Measurements from ENCODE around the gene RFPL4AL1.
"Not testable (repeated sequence)": the region's sequence is repeated elsewhere in the genome, so short reads cannot be mapped to it uniquely, and the experiment has no call there.

The RFPL4AL1 gene

GRCh38 chr19:55768818-55769217 lies at the start of gene RFPL4AL1:
Gene RFPL4AL1 (plus strand): TSS chr19:55769118. CDS start chr19:55771805, 2,687 bp downstream.
- not testable (repeated sequence) for DNase-seq (ENCODE audit: low read depth)

DNA sequence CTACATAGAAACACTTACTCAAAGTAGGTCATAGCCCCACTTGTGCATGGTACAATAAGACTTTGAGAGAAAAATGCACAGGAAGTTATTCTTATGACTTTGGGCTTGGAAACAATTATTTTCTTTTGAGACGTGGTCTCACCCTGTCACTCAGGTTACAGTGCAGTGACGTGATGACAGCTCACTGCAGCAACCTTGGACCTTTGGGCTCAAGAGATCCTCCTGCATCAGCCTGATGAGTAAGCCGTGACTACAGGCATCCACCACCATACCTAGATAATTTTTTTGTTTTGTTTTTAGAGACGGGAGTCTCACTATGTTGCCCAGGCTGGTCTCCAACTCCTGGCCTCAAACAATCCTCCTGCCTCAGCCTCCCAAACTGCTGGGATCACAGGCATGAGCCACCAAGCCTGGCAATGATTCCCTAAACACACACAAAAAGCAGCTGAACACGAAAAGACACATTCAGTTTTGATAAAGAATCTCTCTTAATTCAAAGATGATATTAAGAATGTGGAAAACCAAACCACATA lies 48.6 kb upstream of the RFPL4AL1 start:
- no peak for DNase-seq (ENCODE audit: low read depth)

DNA sequence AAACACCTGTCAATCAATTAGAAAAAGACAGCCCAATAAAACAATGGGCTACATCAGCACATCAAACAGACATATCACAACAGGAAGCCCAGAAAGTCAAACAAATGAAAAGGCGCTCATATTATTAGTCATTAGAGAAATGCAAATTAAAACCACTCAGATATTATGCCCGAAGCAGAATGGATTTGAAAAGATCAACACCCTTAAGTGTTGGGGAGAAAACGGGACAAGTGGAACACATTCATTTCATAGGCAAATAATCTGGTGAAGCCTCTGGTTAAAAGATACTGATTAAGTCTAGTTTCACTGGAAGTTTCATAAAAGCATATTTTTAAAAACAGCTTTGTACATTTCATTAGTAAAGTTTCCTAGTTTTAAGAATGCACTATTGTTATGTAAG lies 48.1 kb upstream of the RFPL4AL1 start:
- no peak for DNase-seq (ENCODE audit: low read depth)

DNA sequence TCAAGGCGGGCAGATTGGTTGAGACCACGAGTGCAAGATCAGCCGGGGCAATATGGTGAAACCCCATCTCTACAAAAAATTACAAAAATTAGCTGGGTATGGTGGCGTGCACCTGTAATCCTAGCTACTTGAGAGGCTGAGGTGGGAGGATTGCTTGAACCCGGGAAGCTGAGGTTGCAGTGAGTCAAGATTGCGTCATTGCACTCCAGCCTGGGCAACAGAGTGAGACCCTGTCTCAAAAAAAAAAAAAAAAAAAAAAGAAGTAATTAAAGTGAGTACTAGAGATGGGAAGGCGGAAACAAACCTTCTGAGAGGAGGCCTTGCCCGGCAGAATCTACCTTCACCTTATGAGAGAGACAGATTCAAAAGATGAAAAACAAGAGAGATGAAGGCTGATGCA lies 45.4 kb upstream of the RFPL4AL1 start:
- no peak for DNase-seq (ENCODE audit: low read depth)

DNA sequence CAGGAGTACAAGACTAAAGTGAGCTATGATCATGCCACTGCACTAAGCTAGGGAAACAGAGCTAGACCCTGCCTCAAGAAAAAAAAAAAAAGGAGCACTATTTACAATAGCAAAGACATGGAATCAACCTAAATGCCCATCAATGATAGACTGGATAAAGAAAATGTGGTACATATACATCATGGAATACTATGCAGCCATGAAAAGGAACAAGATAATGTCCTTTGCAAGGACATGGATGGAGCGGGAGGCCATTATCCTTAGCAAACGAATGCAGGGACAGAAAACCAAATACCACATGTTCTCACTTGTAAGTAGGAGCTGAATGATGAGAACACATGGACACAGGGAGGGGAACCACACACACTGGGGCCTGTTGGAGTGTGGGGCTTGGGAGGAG lies 38.5 kb upstream of the RFPL4AL1 start:
- not testable (repeated sequence) for DNase-seq (ENCODE audit: low read depth)

DNA sequence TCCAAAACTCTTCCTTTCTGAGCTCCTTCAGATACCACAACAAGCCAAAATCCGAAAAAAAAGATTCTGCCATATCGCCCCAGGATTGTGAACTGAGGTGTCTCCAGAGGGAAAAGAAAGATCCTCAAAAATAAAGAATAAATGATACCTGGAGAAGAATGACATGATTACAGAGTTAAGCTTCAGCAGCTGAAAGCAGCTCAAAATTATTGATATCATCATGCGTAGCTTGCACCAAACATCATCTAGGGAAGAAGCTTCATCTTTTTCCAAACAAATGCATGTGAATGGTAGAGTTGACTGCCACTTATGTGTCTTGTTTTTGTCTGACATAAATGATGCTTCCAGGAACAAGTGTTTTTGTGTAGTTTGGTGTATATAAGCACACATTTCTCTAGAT lies 30.6 kb upstream of the RFPL4AL1 start, which contains the start of gene NLRP9:
Gene NLRP9 (minus strand): TSS at position 101 of the 400 bp plus-strand sequence. CDS start 28 bp downstream, at position 73.
- no peak for DNase-seq (ENCODE audit: low read depth)

- no peak for DNase-seq (ENCODE audit: low read depth)
These were observed 18.2 kb upstream of the RFPL4AL1 start for GRCh38 chr19:55750715-55751114.

- no peak for DNase-seq (ENCODE audit: low read depth)
These were observed 15.5 kb upstream of the RFPL4AL1 start for GRCh38 chr19:55753401-55753800.

- not testable (repeated sequence) for DNase-seq (ENCODE audit: low read depth)
These were observed 12.1 kb upstream of the RFPL4AL1 start for GRCh38 chr19:55756808-55757207.

GRCh38 chr19:55758797-55759196 lies 10.1 kb upstream of the RFPL4AL1 start, which contains the start of gene RFPL4A:
Gene RFPL4A (plus strand): TSS chr19:55759097. CDS start chr19:55761801, 2,704 bp downstream.
- not testable (repeated sequence) for DNase-seq (ENCODE audit: low read depth)

DNA sequence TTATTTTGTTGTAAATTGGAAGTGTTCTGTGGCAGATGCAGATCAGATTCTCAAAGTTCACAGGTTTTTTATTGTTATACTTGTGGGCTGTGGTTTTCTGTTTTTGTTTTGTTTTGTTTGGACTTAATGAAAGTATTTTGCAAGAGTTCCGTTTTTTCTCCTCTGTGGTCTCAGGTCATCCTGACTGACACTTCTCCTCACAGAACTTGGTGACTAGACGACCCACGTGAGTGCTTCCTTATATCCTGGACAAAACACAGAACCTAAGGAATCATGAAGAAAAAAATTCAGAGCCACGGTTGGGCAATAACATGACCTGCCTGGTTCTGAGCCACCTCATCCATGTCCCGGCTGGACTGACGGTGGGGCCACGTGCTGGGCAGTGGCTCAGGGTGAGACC lies 2.5 kb upstream of the RFPL4AL1 start:
- no peak for DNase-seq (ENCODE audit: low read depth)

- DNase-seq (ENCODE audit: low read depth) = not testable (repeated sequence)
These were observed 714 bp downstream of the RFPL4AL1 start for GRCh38 chr19:55769632-55770031.

DNA sequence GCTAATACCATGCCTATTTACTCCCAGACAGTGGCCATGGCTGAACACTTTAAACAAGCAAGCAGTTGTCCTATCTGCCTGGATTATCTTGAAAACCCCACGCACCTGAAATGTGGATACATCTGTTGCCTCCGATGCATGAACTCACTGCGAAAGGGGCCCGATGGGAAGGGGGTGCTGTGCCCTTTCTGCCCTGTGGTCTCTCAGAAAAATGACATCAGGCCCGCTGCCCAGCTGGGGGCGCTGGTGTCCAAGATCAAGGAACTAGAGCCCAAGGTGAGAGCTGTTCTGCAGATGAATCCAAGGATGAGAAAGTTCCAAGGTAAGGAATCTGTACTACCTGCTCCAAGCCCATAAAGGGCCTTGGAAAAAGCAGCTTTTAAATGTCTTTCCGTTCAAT lies 8.6 kb downstream of the RFPL4AL1 start:
- no peak for DNase-seq (ENCODE audit: low read depth)

DNA sequence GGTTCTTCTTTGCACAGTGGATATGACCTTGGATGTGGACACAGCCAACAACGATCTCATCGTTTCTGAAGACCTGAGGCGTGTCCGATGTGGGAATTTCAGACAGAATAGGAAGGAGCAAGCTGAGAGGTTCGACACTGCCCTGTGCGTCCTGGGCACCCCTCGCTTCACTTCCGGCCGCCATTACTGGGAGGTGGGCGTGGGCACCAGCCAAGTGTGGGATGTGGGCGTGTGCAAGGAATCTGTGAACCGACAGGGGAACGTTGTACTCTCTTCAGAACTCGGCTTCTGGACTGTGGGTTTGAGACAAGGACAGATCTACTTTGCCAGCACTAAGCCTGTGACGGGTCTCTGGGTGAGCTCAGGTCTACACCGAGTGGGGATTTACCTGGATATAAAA lies 9.4 kb downstream of the RFPL4AL1 start:
- no peak for DNase-seq (ENCODE audit: low read depth)

- DNase-seq (ENCODE audit: low read depth) = no peak
These were observed 12.2 kb downstream of the RFPL4AL1 start for GRCh38 chr19:55781112-55781511.

- no peak for DNase-seq (ENCODE audit: low read depth)
These were observed 26.1 kb downstream of the RFPL4AL1 start for GRCh38 chr19:55795021-55795420.

DNA sequence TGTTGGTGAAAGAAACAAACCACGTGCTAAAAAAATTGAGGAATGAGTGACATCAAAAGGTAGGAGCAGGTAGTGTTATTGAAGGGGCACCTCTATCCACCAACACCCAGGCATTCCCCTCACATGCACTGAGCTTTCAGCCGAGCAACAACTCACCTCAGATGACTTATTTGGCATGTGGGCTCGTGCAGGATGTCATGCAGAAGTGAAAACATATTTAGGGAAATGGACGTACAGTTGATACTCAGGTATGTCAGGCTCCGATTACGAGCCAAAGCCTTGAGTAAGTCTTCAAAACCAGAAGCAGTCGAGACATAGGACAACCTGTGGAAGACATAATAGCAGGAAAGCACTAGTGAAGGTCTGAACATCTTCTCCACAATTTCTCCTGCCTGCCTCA lies 32.5 kb downstream of the RFPL4AL1 start:
- DNase-seq (ENCODE audit: low read depth) = no peak

- no peak for DNase-seq (ENCODE audit: low read depth)
These were observed 33.4 kb downstream of the RFPL4AL1 start for GRCh38 chr19:55802281-55802680.

DNA sequence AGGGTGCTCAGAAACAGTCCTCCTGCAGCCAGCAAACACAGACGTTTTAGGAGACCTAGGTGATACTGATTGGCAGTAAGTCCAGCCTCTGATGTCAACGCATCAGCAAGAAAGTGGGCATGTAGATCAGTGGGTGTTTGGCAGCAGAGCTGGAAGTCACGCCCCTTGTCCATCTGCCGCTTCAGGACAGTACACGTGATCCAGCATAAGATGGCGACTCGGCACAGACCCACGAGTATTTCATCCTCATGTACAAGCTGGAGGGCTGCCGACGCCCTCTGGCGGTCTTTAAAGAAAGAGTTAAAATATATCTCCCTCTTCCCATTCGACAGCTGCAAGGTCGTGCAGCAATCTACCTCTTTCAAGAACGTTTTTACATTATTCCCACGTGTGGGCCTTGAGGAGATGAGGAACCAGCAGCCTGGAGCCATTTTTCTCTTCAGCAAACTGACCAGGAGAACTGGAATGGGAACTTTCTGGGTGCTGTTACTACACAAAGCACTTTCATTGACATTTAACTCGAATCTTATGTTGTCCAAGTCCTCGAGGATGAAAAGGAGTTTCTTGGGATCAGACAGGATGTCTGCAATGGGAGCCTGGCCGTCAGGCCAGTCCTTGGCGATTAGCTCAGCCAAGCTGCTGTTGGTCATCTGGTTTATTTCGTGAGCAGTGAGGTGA lies 40.6 kb downstream of the RFPL4AL1 start:
- DNase-seq (ENCODE audit: low read depth) = no peak

GRCh38 chr19:55811340-55811739 lies 42.4 kb downstream of the RFPL4AL1 start:
- DNase-seq (ENCODE audit: low read depth) = no peak

GRCh38 chr19:55812449-55812848 lies 43.5 kb downstream of the RFPL4AL1 start:
- no peak for DNase-seq (ENCODE audit: low read depth)

GRCh38 chr19:55813906-55814305 lies 45.0 kb downstream of the RFPL4AL1 start:
- DNase-seq (ENCODE audit: low read depth) = no peak

GRCh38 chr19:55820037-55820436 lies 51.1 kb downstream of the RFPL4AL1 start:
- no peak for DNase-seq (ENCODE audit: low read depth)

All from stimulated activated CD8-positive, alpha-beta memory T cell treated with anti-CD3 and anti-CD28 coated beads, Interleukin-7, amount 100 ng/mL, for 24 hours (primary cell).